ENCODE data around the gene ANKRD37. TPM values are rescaled to one million over a fixed set of nuclear protein-coding genes. Genes with fewer than 3 reads are reported as not detected.
A peak's percentile ranks its signal among the peaks of the same experiment; 100 is the strongest.

Gene ANKRD37
- total RNA-seq, 1 donor from 2014 or later: 18.3 TPM

- DNase-seq (ENCODE audit: low spot score): no peak
- Mint-ChIP-seq H3K9me3 (ENCODE audit: low read depth) (peaks cover 5% of the 10 kb centered on the region), H3K27ac (ENCODE audit: unreplicated experiment) (peak overlapping the region; percentile 36), H3K4me1 (ENCODE audit: low read depth) (peaks cover 8% of the 10 kb centered on the region), H3K36me3 (ENCODE audit: low read depth) (peaks cover 31% of the 10 kb centered on the region), H3K4me3 (ENCODE audit: unreplicated experiment) (no peak overlapping the region), H3K27me3 (ENCODE audit: low read depth) (no peaks in the 10 kb centered on the region)
- TF ChIP-seq CTCF (IDR thresholded peaks at IDR 0.05): no peak
Measured at GRCh38 chr4:185405296-185405999, 8.8 kb downstream of the ANKRD37 start.

DNA sequence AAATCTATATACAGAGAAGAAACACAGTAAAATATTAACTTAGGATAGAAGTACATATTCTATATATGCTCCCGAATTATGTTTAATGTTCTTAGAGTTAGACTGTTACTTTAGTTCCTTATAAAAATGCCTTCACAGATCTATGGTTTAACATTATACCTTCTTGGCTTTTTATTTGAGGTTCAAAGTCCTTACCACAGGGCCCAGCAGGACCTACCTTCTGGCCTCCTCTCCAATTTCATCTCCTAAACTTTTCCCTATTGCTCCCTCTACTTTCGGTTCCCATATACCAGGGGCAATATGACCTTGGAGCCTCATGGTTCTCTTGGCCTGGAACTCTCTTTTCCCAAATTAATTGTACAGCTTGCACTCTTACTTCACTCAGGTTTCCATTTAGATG lies 11.8 kb downstream of the ANKRD37 start:
- Mint-ChIP-seq H3K4me3 (ENCODE audit: unreplicated experiment) (no peak overlapping the region), H3K27ac (ENCODE audit: unreplicated experiment) (peak overlapping the region; percentile 15), H3K27me3 (ENCODE audit: low read depth) (no peaks in the 10 kb centered on the region), H3K4me1 (ENCODE audit: low read depth) (peaks cover 4% of the 10 kb centered on the region), H3K9me3 (ENCODE audit: low read depth) (peaks cover 5% of the 10 kb centered on the region), H3K36me3 (ENCODE audit: low read depth) (peaks cover 28% of the 10 kb centered on the region)
- no peak for TF ChIP-seq CTCF (IDR thresholded peaks at IDR 0.05)
- DNase-seq (ENCODE audit: low spot score): no peak

GRCh38 chr4:185411849-185412248 lies 15.2 kb downstream of the ANKRD37 start:
- Mint-ChIP-seq H3K9me3 (ENCODE audit: low read depth) (peaks cover 5% of the 10 kb centered on the region), H3K4me3 (ENCODE audit: unreplicated experiment) (no peak overlapping the region), H3K4me1 (ENCODE audit: low read depth) (peaks cover 4% of the 10 kb centered on the region), H3K27ac (ENCODE audit: unreplicated experiment) (no peak overlapping the region), H3K36me3 (ENCODE audit: low read depth) (peaks cover 21% of the 10 kb centered on the region), H3K27me3 (ENCODE audit: low read depth) (no peaks in the 10 kb centered on the region)
- no peak for DNase-seq (ENCODE audit: low spot score)
- TF ChIP-seq CTCF (IDR thresholded peaks at IDR 0.05): no peak

GRCh38 chr4:185412412-185412811 lies 15.8 kb downstream of the ANKRD37 start:
- Mint-ChIP-seq H3K27me3 (ENCODE audit: low read depth) (no peaks in the 10 kb centered on the region), H3K4me3 (ENCODE audit: unreplicated experiment) (no peak overlapping the region), H3K4me1 (ENCODE audit: low read depth) (peaks cover 4% of the 10 kb centered on the region), H3K27ac (ENCODE audit: unreplicated experiment) (peak overlapping the region; percentile 18), H3K9me3 (ENCODE audit: low read depth) (peaks cover 5% of the 10 kb centered on the region), H3K36me3 (ENCODE audit: low read depth) (peaks cover 25% of the 10 kb centered on the region)
- DNase-seq (ENCODE audit: low spot score): no peak
- TF ChIP-seq CTCF (IDR thresholded peaks at IDR 0.05): no peak

GRCh38 chr4:185416955-185417354 lies 20.3 kb downstream of the ANKRD37 start:
- Mint-ChIP-seq H3K9me3 (ENCODE audit: low read depth) (no peaks in the 10 kb centered on the region), H3K4me1 (ENCODE audit: low read depth) (peaks cover 12% of the 10 kb centered on the region), H3K36me3 (ENCODE audit: low read depth) (peaks cover 22% of the 10 kb centered on the region), H3K27me3 (ENCODE audit: low read depth) (no peaks in the 10 kb centered on the region), H3K4me3 (ENCODE audit: unreplicated experiment) (no peak overlapping the region), H3K27ac (ENCODE audit: unreplicated experiment) (no peak overlapping the region)
- DNase-seq (ENCODE audit: low spot score): no peak
- no peak for TF ChIP-seq CTCF (IDR thresholded peaks at IDR 0.05)

Measured in chondrocyte (in vitro differentiated cells).